ENCODE measurements around the gene OXNAD1.

The OXNAD1 gene

GRCh38 chr3:16279010-16279801 lies 14.2 kb downstream of the OXNAD1 start:
- no peak for DNase-seq

GRCh38 chr3:16280671-16281070 lies 15.7 kb downstream of the OXNAD1 start:
- DNase-seq, result no peak

GRCh38 chr3:16284633-16285032 lies 19.6 kb downstream of the OXNAD1 start:
- no peak for DNase-seq

- DNase-seq, result no peak
Measured at GRCh38 chr3:16286161-16286560, 21.1 kb downstream of the OXNAD1 start.

GRCh38 chr3:16286751-16287543 lies 21.9 kb downstream of the OXNAD1 start:
- DNase-seq, result no peak

GRCh38 chr3:16288664-16289063 lies 23.7 kb downstream of the OXNAD1 start:
- DNase-seq, result no peak

GRCh38 chr3:16289144-16289889 lies 24.3 kb downstream of the OXNAD1 start:
- DNase-seq, result no peak

- no peak for DNase-seq
Measured at GRCh38 chr3:16290007-16290826, 25.2 kb downstream of the OXNAD1 start.

- no peak for DNase-seq
Measured at GRCh38 chr3:16290827-16291196, 25.8 kb downstream of the OXNAD1 start.

- DNase-seq, result no peak
Measured at GRCh38 chr3:16294844-16295243, 29.8 kb downstream of the OXNAD1 start.

- DNase-seq, result no peak
Measured at GRCh38 chr3:16295298-16295890, 30.4 kb downstream of the OXNAD1 start.

- no peak for DNase-seq
Measured at GRCh38 chr3:16297997-16298885, 33.2 kb downstream of the OXNAD1 start.

- no peak for DNase-seq
Measured at GRCh38 chr3:16298891-16299290, 33.9 kb downstream of the OXNAD1 start.

GRCh38 chr3:16299746-16300145 lies 34.7 kb downstream of the OXNAD1 start:
- DNase-seq, result no peak

- no peak for DNase-seq
Measured at GRCh38 chr3:16300307-16300706, 35.3 kb downstream of the OXNAD1 start.

GRCh38 chr3:16300881-16301359 lies 35.9 kb downstream of the OXNAD1 start:
- no peak for DNase-seq

GRCh38 chr3:16301507-16301906 lies 36.5 kb downstream of the OXNAD1 start:
- DNase-seq, result no peak

- no peak for DNase-seq
Measured at GRCh38 chr3:16302082-16302631, 37.1 kb downstream of the OXNAD1 start.

GRCh38 chr3:16303037-16303575 lies 38.1 kb downstream of the OXNAD1 start:
- no peak for DNase-seq

Data from DMS153 (cell line).